Fibroblast of mammary gland (primary cell): Measurements from ENCODE around the gene PLA2G6.

Source experiments
- DNase-seq: peaks from one replicate; pipeline ENCODE4 v3.0.0-alpha.2; 2010; ENCODE audit warnings: low read depth
- H3K4me3 ChIP-seq: 2 replicates; pipeline ENCODE4 v1.5.1; 2011; ENCODE audit warnings: low read depth, mild to moderate bottlenecking, low read length, moderate library complexity; ENCODE audit not compliant: control insufficient read depth
- CTCF ChIP-seq: conservative IDR thresholded peaks from 2 replicates; pipeline ENCODE4 v1.5.1; 2011; ENCODE audit warnings: low read depth, low read length, inconsistent platforms; ENCODE audit not compliant: control insufficient read depth, insufficient read depth

Gene PLA2G6

GRCh38 chr22:38129021-38129420, 52.6 kb downstream of the PLA2G6 start:
- no peak for TF ChIP-seq CTCF
- no peak overlapping the region for H3K4me3 ChIP-seq
- DNase-seq, result no peak

GRCh38 chr22:38127869-38128268, 53.8 kb downstream of the PLA2G6 start:
- DNase-seq, result no peak
- H3K4me3 ChIP-seq, result no peak overlapping the region
- TF ChIP-seq CTCF, result no peak

GRCh38 chr22:38126928-38127668, 54.5 kb downstream of the PLA2G6 start:
- no peak for TF ChIP-seq CTCF
- DNase-seq, result no peak
- H3K4me3 ChIP-seq, result no peak overlapping the region

- no peak overlapping the region for H3K4me3 ChIP-seq
- no peak for DNase-seq
- no peak for TF ChIP-seq CTCF
Observed at GRCh38 chr22:38125751-38126201, 55.9 kb downstream of the PLA2G6 start.

GRCh38 chr22:38125038-38125610, 56.5 kb downstream of the PLA2G6 start:
- no peak for DNase-seq
- no peak for TF ChIP-seq CTCF
- H3K4me3 ChIP-seq, result no peak overlapping the region

GRCh38 chr22:38124236-38124974, 57.2 kb downstream of the PLA2G6 start:
- no peak overlapping the region for H3K4me3 ChIP-seq
- no peak for DNase-seq
- TF ChIP-seq CTCF, result no peak
